ENCODE data around the gene JSRP1.

Gene JSRP1

DNA sequence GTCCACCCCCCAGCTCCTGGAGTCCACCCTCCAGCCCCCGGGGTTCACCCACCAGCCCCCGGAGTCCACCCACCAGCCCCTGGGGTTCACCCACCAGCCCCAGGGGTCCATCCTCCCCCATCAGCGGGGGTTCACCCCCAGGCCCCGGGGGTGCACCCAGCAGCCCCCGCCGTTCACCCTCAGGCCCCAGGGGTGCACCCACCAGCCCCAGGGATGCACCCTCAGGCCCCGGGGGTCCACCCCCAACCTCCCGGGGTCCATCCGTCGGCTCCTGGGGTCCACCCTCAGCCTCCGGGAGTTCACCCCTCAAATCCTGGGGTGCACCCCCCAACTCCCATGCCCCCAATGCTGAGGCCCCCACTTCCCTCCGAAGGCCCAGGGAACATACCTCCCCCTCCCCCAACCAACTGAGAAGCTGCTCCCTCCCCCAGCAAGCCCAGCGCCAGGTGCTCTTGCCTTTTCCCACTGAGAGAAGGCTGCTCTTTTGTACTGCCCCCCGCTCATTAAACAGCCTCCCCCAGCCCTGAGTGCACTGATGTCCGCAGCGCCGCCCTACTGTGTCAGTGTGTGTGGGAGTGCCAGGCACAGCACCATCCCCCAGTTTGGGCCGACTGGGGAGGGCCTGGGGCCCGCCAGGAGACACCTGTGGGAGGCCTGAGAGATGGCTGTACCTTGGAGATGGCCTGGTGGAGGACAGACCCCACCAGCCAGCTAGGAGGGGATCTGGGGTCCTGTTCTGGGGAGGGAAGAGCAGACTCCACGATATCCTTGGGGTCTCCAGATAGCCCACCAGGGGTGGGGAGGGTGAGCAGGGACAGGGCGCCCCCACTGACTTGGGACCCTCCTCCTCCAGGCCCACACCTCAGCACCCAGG, 7.8 kb downstream of the JSRP1 start:
- H3K27ac ChIP-seq (ENCODE audit: low read depth, low read length) = no peak overlapping the region
- H3K4me3 ChIP-seq (ENCODE audit: low read length) = no peak overlapping the region
- no peak for TF ChIP-seq EZH2phosphoT487 (IDR thresholded peaks at IDR 0.05; ENCODE audit: borderline replicate concordance, low read length)
- TF ChIP-seq, protein P1, sequence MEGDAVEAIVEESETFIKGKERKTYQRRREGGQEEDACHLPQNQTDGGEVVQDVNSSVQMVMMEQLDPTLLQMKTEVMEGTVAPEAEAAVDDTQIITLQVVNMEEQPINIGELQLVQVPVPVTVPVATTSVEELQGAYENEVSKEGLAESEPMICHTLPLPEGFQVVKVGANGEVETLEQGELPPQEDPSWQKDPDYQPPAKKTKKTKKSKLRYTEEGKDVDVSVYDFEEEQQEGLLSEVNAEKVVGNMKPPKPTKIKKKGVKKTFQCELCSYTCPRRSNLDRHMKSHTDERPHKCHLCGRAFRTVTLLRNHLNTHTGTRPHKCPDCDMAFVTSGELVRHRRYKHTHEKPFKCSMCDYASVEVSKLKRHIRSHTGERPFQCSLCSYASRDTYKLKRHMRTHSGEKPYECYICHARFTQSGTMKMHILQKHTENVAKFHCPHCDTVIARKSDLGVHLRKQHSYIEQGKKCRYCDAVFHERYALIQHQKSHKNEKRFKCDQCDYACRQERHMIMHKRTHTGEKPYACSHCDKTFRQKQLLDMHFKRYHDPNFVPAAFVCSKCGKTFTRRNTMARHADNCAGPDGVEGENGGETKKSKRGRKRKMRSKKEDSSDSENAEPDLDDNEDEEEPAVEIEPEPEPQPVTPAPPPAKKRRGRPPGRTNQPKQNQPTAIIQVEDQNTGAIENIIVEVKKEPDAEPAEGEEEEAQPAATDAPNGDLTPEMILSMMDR (IDR thresholded peaks at IDR 0.05; ENCODE audit: low read depth, low read length, poor library complexity, severe bottlenecking) = no peak
- no peaks in the 10 kb centered on the region for H3F3A ChIP-seq (ENCODE audit: control insufficient read depth, insufficient read depth)
- H3K4me1 ChIP-seq (ENCODE audit: control insufficient read depth, low read length) = peaks cover 11% of the 10 kb centered on the region
- H3K9me3 ChIP-seq (ENCODE audit: control insufficient read depth, insufficient read depth, low read length) = no peaks in the 10 kb centered on the region
- no peaks in the 10 kb centered on the region for H3K9me2 ChIP-seq (replicated peaks; ENCODE audit: control insufficient read depth, low read length)
- no peaks in the 10 kb centered on the region for H3K27me3 ChIP-seq (ENCODE audit: control insufficient read depth, low read length)
- no peak overlapping the region for H3K4me2 ChIP-seq (ENCODE audit: low read length)
- no peaks in the 10 kb centered on the region for H4K20me1 ChIP-seq (ENCODE audit: control insufficient read depth, insufficient read depth, low read depth, low read length)
- H3K36me3 ChIP-seq (ENCODE audit: control insufficient read depth, low read length) = peaks cover 63% of the 10 kb centered on the region
- peaks cover 14% of the 10 kb centered on the region for H3K79me2 ChIP-seq (ENCODE audit: control insufficient read depth, low read length)

DNA sequence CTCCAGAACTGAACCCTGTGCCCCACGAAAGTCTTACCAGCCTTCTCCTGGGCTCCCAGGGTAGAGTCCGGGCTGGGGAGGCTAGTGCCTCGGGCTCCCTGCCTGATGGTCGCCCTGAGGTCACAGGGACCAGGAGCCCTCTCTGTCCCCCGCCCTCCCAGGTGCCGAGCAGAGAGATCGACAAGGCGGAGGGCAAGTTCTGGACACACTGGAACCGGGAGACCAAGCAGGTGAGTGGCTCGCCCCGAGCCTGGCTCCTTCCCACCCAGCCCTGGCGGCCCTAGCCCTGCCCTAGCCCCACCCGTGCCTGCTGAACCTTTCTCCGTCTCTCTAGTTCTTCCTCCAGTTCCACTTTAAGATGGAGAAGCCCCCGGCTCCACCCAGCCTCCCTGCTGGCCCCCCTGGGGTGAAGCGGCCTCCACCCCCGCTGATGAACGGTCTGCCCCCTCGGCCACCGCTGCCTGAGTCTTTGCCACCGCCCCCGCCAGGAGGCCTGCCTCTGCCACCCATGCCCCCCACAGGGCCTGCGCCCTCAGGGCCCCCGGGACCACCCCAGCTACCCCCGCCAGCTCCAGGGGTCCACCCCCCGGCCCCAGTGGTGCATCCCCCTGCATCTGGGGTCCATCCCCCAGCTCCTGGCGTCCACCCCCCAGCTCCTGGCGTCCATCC, 8.7 kb downstream of the JSRP1 start:
- Histone ChIP-seq H3K4me1 (ENCODE audit: control insufficient read depth, low read length) (peaks cover 3% of the 10 kb centered on the region), H3K4me3 (ENCODE audit: low read length) (no peak overlapping the region), H3K79me2 (ENCODE audit: control insufficient read depth, low read length) (peaks cover 22% of the 10 kb centered on the region), H3K27me3 (ENCODE audit: control insufficient read depth, low read length) (no peaks in the 10 kb centered on the region), H3K9me3 (ENCODE audit: control insufficient read depth, insufficient read depth, low read length) (no peaks in the 10 kb centered on the region), H3F3A (ENCODE audit: control insufficient read depth, insufficient read depth) (no peaks in the 10 kb centered on the region), H4K20me1 (ENCODE audit: control insufficient read depth, insufficient read depth, low read depth, low read length) (peaks cover 4% of the 10 kb centered on the region; the same call in 1 of the 2 replicates), H3K36me3 (ENCODE audit: control insufficient read depth, low read length) (peaks cover 71% of the 10 kb centered on the region), H3K9me2 (replicated peaks; ENCODE audit: control insufficient read depth, low read length) (no peaks in the 10 kb centered on the region), H3K27ac (ENCODE audit: low read depth, low read length) (no peak overlapping the region), H3K4me2 (ENCODE audit: low read length) (no peak overlapping the region)
- TF ChIP-seq EZH2phosphoT487 (IDR thresholded peaks at IDR 0.05; ENCODE audit: borderline replicate concordance, low read length) = no peak
- TF ChIP-seq, protein P1 (IDR thresholded peaks at IDR 0.05; ENCODE audit: low read depth, low read length, poor library complexity, severe bottlenecking) = no peak

DNA sequence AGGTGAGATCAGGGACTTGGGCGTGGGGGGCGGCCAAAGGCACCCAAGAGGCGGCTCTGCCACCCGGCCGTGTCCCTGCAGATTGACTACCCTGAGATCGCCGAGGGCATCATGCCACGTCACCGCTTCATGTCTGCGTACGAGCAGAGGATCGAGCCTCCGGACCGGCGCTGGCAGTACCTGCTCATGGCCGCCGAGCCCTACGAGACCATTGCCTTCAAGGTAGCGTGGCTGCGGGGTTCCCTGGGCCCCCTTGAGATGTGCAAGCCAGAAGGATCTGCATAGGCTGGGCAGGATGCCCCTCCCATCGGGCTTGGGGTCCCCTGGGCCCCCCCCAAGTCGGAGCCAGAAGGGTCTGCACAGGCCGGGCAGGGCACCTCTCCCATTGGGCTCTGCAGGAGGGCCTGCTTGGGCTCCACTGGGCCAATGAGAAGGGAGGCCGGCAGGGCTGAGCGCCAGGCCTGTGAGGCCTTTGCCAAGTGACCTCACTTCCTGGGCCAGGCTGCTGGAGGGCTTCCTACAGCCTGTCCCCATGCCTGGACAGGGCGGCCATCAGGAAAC, 9.3 kb downstream of the JSRP1 start:
- TF ChIP-seq EZH2phosphoT487 (IDR thresholded peaks at IDR 0.05; ENCODE audit: borderline replicate concordance, low read length) = no peak
- TF ChIP-seq, protein P1 (IDR thresholded peaks at IDR 0.05; ENCODE audit: low read depth, low read length, poor library complexity, severe bottlenecking) = no peak
- H3K4me1 ChIP-seq (ENCODE audit: control insufficient read depth, low read length) = no peaks in the 10 kb centered on the region
- H3K4me2 ChIP-seq (ENCODE audit: low read length) = no peak overlapping the region
- H3F3A ChIP-seq (ENCODE audit: control insufficient read depth, insufficient read depth) = no peaks in the 10 kb centered on the region
- no peak overlapping the region for H3K4me3 ChIP-seq (ENCODE audit: low read length)
- no peaks in the 10 kb centered on the region for H3K27me3 ChIP-seq (ENCODE audit: control insufficient read depth, low read length)
- H3K9me3 ChIP-seq (ENCODE audit: control insufficient read depth, insufficient read depth, low read length) = no peaks in the 10 kb centered on the region
- H3K79me2 ChIP-seq (ENCODE audit: control insufficient read depth, low read length) = peaks cover 29% of the 10 kb centered on the region
- H3K36me3 ChIP-seq (ENCODE audit: control insufficient read depth, low read length) = peaks cover 78% of the 10 kb centered on the region
- H3K27ac ChIP-seq (ENCODE audit: low read depth, low read length) = no peak overlapping the region
- no peaks in the 10 kb centered on the region for H3K9me2 ChIP-seq (replicated peaks; ENCODE audit: control insufficient read depth, low read length)
- H4K20me1 ChIP-seq (ENCODE audit: control insufficient read depth, insufficient read depth, low read depth, low read length) = peaks cover 4% of the 10 kb centered on the region; the same call in 1 of the 2 replicates
